ENCODE results near the gene MDN1.

Gene MDN1

GRCh38 chr6:89680551-89680950 lies 139.0 kb downstream of the MDN1 start:
- no peak for TF ChIP-seq CTCF (IDR thresholded peaks at IDR 0.05; ENCODE audit: control insufficient read depth, insufficient read depth, low read depth, low read length, missing control alignments)
- H3K4me3 ChIP-seq (ENCODE audit: control insufficient read depth, low read depth, low read length) = no peak overlapping the region
- DNase-seq (ENCODE audit: low read depth) = no peak

GRCh38 chr6:89680150-89680549 lies 139.4 kb downstream of the MDN1 start:
- H3K4me3 ChIP-seq (ENCODE audit: control insufficient read depth, low read depth, low read length) = no peak overlapping the region
- no peak for DNase-seq (ENCODE audit: low read depth)
- TF ChIP-seq CTCF (IDR thresholded peaks at IDR 0.05; ENCODE audit: control insufficient read depth, insufficient read depth, low read depth, low read length, missing control alignments) = no peak

GRCh38 chr6:89679215-89680120 lies 140.1 kb downstream of the MDN1 start:
- TF ChIP-seq CTCF (IDR thresholded peaks at IDR 0.05; ENCODE audit: control insufficient read depth, insufficient read depth, low read depth, low read length, missing control alignments) = no peak
- DNase-seq (ENCODE audit: low read depth) = no peak
- no peak overlapping the region for H3K4me3 ChIP-seq (ENCODE audit: control insufficient read depth, low read depth, low read length)

- no peak for TF ChIP-seq CTCF (IDR thresholded peaks at IDR 0.05; ENCODE audit: control insufficient read depth, insufficient read depth, low read depth, low read length, missing control alignments)
- DNase-seq (ENCODE audit: low read depth) = no peak
- no peak overlapping the region for H3K4me3 ChIP-seq (ENCODE audit: control insufficient read depth, low read depth, low read length)
These were observed 141.1 kb downstream of the MDN1 start for GRCh38 chr6:89678531-89678930.

- DNase-seq (ENCODE audit: low read depth) = no peak
- no peak overlapping the region for H3K4me3 ChIP-seq (ENCODE audit: control insufficient read depth, low read depth, low read length)
- no peak for TF ChIP-seq CTCF (IDR thresholded peaks at IDR 0.05; ENCODE audit: control insufficient read depth, insufficient read depth, low read depth, low read length, missing control alignments)
These were observed 143.4 kb downstream of the MDN1 start for GRCh38 chr6:89675949-89676748.

GRCh38 chr6:89670935-89671565 lies 148.5 kb downstream of the MDN1 start:
- DNase-seq (ENCODE audit: low read depth) = no peak
- no peak for TF ChIP-seq CTCF (IDR thresholded peaks at IDR 0.05; ENCODE audit: control insufficient read depth, insufficient read depth, low read depth, low read length, missing control alignments)
- H3K4me3 ChIP-seq (ENCODE audit: control insufficient read depth, low read depth, low read length) = no peak overlapping the region
